NCI-H774 (cell line): ENCODE results near the gene SNHG17.

Source experiments
- DNase-seq: peaks from one replicate; lab custom pipeline; 2025; lab: John Stamatoyannopoulos, UW

Gene SNHG17

GRCh38 chr20:38373898-38374297, 61.2 kb downstream of the SNHG17 start:
- DNase-seq: no peak

DNA sequence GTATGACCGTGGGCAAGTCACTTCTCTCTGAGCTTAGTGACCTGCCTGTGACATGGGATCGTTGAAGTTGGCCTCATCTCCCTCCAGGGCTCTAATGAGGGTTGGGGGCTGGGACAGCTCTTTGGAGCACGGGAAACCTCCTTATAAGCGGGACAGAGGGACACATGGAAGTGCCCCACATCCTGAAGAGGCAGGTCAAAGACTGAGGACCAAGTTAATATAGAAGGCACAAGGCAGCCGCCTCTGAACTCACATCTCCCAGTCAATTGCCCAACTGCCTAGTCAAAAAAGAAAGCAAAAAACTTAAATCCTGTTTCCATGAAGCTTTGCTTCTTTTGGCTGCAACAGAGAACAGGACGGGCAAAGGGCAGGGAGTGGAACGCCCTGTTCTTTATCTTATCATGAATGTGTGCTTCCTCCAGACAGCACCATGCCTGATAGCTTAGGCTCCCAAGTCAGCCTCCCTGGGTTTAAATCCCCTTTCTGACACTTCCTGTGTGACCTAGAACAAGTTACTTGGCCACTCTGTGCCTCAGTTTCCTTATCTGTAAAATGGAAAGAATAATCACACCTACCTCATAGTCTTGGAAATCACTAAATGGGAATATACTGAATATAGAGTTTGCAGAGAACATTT, 61.8 kb downstream of the SNHG17 start:
- no peak for DNase-seq

DNA sequence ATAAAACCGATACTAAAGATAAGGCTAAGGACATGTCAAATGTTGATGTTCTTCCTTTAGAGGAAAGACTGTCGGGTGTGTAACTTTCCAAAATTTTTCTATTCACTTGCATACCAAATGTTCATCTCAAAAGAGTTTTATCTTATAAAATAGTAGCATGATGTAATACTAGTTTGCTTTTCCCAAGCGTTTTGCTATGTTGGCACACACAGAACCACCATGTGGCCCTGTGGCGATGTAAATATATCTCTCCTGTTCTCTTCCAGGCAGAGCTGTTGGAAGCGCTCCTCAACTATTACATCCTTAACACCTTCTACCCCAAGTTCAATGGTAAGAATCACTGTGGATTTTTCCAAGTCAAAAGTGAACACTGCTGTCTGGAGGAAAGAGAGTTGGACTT, 62.3 kb downstream of the SNHG17 start:
- DNase-seq: no peak
